Cardiac muscle cell (in vitro differentiated cells and primary cell): ENCODE results near the gene ZFYVE28. TPM values are rescaled to one million over a fixed set of nuclear protein-coding genes. Genes with fewer than 3 reads are reported as not detected.
"Not testable (repeated sequence)": the region's sequence is repeated elsewhere in the genome, so short reads cannot be mapped to it uniquely, and the experiment has no call there.

Experiments
- DNase-seq, 2 donors: peaks; one replicate each; pipeline versions ENCODE4 v3.0.0 to v3.0.0-alpha.2; 2010 to 2017; ENCODE audit warnings: low read depth in 1 of 2, low spot score in 1 of 2
- H3K27ac ChIP-seq: fragments of 200-600 bp; sonication (generic); 2 replicates; pipeline ENCODE4 v1.5.1; 2016
- H3K27me3 ChIP-seq: fragments of 200-600 bp; sonication (generic); 2 replicates; pipeline ENCODE4 v1.6.0; 2016; ENCODE audit warnings: control low read depth
- H3K36me3 ChIP-seq: fragments of 200-600 bp; sonication (generic); 2 replicates; pipeline ENCODE4 v1.5.1; 2016; ENCODE audit warnings: control low read depth
- H3K4me1 ChIP-seq: fragments of 200-600 bp; sonication (generic); 2 replicates; pipeline ENCODE4 v1.8.1; 2017; ENCODE audit warnings: low read depth, mild to moderate bottlenecking, mixed run types
- H3K4me3 ChIP-seq: fragments of 200-600 bp; sonication (generic); 2 replicates; pipeline ENCODE4 v1.5.1; 2016; ENCODE audit warnings: mild to moderate bottlenecking
- H3K9me3 ChIP-seq: fragments of 200-600 bp; sonication (generic); 2 replicates; pipeline ENCODE4 v1.5.1; 2017; ENCODE audit warnings: low read depth, mild to moderate bottlenecking, control low read depth
- polyA plus RNA-seq: library from polyadenylated mRNA; unstranded; fragments of >200 nt; fragmentation: Nextera tagmentation; extraction: Ambion mirVana; gene quantifications from 2 replicates; pipeline ENCODE4 v1.2.1, GENCODE V29; 2016
- total RNA-seq: library from RNA; depleted of rRNA; stranded (reverse); fragments of >200 nt; gene quantifications from 2 replicates; pipeline ENCODE4 v1.2.3, GENCODE V29; 2016
- TF ChIP-seq, protein P1 (sequence below): IDR thresholded peaks from 2 replicates; pipeline ENCODE4 v1.5.1; 2012; ENCODE audit warnings: low read depth, mild to moderate bottlenecking, low read length

ZFYVE28 gene
- total and polyA plus RNA-seq, 2 experiments from 2014 or later = 1.3 to 4.0 TPM

DNA sequence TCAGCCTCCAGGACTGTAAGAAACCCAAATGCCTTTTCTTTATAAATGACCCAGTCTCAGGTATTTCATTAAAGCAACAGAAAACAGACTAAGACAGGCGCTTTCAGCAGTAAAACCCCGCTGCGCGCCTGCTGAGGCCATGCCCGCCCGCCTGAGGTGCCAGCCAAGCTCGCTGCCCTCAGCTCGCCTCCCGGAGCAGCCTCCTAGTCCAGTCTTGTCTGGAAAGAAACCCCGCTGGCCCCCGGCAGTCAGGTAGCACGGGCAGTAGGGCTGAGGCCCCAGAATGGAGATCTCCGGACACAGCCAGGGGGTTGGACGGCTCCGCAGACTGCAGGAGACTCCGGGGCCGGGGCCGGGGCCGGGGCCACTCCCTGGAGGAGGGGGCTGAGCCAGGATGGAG lies 31.7 kb downstream of the ZFYVE28 start:
- TF ChIP-seq, protein P1, sequence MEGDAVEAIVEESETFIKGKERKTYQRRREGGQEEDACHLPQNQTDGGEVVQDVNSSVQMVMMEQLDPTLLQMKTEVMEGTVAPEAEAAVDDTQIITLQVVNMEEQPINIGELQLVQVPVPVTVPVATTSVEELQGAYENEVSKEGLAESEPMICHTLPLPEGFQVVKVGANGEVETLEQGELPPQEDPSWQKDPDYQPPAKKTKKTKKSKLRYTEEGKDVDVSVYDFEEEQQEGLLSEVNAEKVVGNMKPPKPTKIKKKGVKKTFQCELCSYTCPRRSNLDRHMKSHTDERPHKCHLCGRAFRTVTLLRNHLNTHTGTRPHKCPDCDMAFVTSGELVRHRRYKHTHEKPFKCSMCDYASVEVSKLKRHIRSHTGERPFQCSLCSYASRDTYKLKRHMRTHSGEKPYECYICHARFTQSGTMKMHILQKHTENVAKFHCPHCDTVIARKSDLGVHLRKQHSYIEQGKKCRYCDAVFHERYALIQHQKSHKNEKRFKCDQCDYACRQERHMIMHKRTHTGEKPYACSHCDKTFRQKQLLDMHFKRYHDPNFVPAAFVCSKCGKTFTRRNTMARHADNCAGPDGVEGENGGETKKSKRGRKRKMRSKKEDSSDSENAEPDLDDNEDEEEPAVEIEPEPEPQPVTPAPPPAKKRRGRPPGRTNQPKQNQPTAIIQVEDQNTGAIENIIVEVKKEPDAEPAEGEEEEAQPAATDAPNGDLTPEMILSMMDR = no peak

DNA sequence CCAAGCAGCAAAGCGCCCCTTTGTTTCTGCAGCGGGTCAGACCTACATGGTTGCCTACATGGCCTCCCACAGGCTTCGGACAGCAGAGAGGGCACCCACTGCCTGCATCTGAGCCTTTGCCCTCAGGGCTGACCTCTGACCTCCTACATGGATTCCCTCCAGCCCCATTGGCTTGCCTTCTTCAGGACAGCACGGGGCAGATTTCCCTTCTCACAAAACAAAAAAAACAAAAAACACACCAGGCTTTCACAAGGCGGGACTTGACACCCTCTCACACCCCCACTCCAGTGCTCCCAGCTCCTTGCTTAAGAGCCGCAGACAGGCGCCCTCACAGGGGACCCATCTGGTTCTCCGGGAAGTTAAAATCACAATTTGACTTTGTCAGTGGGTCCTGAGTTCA lies 32.9 kb downstream of the ZFYVE28 start:
- Histone ChIP-seq H3K36me3 (no peaks in the 10 kb centered on the region), H3K9me3 (no peaks in the 10 kb centered on the region), H3K27me3 (no peaks in the 10 kb centered on the region), H3K4me1 (peaks cover 4% of the 10 kb centered on the region), H3K27ac (no peak overlapping the region), H3K4me3 (no peak overlapping the region)
- DNase-seq = no peak
- TF ChIP-seq, protein P1 = no peak

More for the DNA sequence above, 31.7 kb downstream of the ZFYVE28 start:
- Histone ChIP-seq H3K27me3 (no peaks in the 10 kb centered on the region), H3K9me3 (no peaks in the 10 kb centered on the region), H3K4me1 (peaks cover 4% of the 10 kb centered on the region), H3K4me3 (no peak overlapping the region), H3K36me3 (no peaks in the 10 kb centered on the region), H3K27ac (no peak overlapping the region)
- DNase-seq = no peak

DNA sequence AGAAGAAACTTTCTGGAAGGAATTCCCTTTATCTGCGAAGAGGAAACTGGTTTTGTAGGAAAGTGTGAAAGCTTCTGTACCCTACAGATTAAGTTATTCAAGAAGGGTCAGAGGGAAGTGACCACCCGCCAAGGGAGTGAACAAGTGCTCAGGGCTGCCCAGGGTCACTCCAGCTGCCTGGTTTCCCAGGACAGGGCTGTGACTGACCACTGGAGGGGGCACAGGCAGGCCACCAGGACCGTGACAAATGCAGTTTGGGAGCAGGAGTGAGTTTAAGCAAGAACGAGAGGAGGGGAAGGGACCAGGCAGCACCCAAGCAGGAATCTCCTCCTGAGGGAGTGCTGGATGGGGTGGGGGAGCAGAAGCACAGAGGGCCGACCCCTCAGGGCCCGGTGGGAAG lies 34.2 kb downstream of the ZFYVE28 start:
- Histone ChIP-seq H3K4me1 (peaks cover 4% of the 10 kb centered on the region), H3K27me3 (no peaks in the 10 kb centered on the region), H3K27ac (no peak overlapping the region), H3K9me3 (no peaks in the 10 kb centered on the region), H3K4me3 (no peak overlapping the region), H3K36me3 (no peaks in the 10 kb centered on the region)
- peak in 1 of 2 donors; percentile 17 for DNase-seq
- TF ChIP-seq, protein P1 = no peak

DNA sequence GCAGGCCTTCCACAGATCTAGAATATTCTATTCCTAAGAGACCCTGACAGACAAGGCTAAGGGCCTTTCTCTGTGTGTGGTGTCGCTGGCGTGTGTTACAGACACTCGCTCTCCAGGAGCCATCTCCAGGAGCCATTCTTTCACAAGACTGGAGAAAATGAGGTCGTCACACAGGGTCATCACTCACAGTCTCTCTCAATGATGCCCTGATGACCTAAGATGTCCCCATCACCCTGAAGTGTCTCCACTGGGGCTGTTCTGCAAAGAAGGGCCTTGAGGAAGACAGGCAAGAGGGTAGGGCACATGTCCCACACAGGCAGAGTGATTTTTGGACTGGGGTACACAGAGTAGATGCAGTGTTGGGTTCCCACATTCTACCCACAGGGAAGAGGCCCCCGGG lies 34.7 kb downstream of the ZFYVE28 start:
- H3K4me1 ChIP-seq = peaks cover 4% of the 10 kb centered on the region
- TF ChIP-seq, protein P1 = no peak
- H3K36me3 ChIP-seq = no peaks in the 10 kb centered on the region
- no peaks in the 10 kb centered on the region for H3K27me3 ChIP-seq
- DNase-seq = no peak
- no peak overlapping the region for H3K27ac ChIP-seq
- H3K4me3 ChIP-seq = no peak overlapping the region
- H3K9me3 ChIP-seq = no peaks in the 10 kb centered on the region

DNA sequence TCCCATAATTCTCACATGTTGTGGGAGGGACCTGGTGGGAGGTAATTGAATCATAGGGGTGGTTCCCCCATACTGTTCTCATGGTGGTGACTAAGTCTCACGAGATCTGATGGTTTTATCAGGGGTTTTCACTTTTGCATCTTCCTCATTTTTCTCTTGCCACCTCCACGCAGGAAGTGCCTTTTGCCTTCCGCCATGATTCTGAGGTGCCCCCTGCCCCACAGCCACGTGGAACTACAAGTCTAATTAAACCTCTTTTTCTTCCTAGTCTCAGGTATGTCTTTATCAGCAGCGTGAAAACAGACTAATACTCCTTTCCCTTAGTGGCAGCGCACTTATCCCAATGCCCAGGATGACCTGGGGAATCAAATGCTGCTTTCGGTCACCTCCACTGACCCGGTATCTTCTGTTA lies 35.2 kb downstream of the ZFYVE28 start:
- not testable (repeated sequence) for H3K36me3 ChIP-seq, H3K27ac ChIP-seq, H3K9me3 ChIP-seq, DNase-seq, H3K4me3 ChIP-seq, H3K27me3 ChIP-seq, H3K4me1 ChIP-seq

DNA sequence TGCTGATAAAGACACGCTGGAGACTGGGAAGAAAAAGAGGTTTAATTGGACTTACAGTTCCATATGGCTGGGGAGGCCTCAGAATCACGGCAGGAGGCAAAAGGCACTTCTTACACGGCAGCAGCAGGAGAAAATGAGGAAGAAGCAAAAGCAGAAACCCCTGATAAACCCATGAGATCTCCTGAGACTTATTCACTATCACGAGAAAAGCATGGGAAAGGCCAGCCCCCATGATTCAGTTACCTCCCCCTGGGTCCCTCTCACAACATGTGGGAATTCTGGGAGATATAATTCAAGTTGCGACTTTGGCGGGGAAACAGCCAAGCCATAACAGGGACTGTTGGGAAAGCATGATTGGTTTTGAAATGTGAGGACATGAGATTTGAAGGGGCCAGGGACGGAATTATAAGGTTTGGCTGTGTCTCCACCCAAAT lies 35.7 kb downstream of the ZFYVE28 start:
- H3K9me3 ChIP-seq, H3K36me3 ChIP-seq, DNase-seq: not testable (repeated sequence)

DNA sequence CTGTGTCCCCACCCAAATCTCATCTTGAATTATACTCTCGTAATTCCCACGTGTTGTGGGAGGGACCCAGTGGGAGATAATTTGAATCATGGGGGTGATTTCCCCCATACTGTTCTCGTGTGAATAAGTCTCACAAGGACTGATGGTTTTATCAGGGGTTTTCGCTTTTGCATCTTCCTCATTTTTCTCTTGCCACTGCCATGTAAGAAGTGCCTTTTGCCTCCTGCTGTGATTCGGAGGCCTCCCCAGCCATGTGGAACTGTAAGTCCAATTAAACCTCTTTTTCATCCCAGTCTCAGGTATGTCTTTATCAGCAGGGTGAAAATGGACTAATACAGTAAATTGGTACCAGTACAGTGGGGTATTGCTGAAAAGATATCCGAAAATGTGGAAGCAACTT lies 37.9 kb downstream of the ZFYVE28 start:
- H3K9me3 ChIP-seq, H3K27me3 ChIP-seq, H3K36me3 ChIP-seq, H3K27ac ChIP-seq, H3K4me1 ChIP-seq, DNase-seq, H3K4me3 ChIP-seq: not testable (repeated sequence)

More for the DNA sequence above, 35.7 kb downstream of the ZFYVE28 start:
- H3K27me3 ChIP-seq, H3K4me3 ChIP-seq, H3K27ac ChIP-seq, H3K4me1 ChIP-seq: not testable (repeated sequence)
